ENCODE data around the gene SNX1.

DNA sequence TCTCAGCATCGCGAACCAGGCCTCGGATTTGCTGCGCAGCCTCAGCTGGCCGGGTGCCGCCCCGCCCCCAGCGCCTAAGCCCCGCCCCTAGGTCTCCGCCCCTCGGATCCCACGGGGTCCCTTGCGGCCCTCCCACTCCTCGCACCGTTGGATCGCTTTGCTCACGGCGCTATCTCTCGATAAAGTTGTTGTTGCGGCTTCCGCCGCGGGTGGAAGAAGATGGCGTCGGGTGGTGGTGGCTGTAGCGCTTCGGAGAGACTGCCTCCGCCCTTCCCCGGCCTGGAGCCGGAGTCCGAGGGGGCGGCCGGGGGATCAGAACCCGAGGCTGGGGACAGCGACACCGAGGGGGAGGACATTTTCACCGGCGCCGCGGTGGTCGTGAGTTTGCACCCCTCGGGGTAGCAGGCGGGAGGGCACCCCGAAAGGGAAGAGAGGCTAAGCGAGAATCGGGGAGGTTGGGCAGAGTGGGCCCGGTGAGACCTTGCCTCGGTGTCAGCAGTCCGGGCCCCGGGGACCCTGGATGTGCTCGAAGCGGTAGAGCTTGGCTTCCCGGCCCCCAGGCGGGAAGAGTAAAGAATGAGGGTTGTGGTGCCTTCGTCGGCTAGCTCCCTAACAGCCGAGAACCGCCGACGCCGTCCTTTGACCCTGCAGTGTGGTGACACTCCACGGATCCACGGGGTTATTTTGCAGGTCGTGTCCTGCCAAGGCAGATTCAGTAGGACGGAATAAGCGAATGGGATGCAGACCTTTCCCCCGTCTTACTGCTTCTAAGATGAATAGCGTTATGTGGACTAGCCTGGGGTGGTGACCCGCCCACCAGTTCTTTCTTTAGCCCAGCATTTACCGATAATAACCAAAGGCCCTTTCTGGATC lies at the start of gene SNX1:
- TF ChIP-seq, protein P1, sequence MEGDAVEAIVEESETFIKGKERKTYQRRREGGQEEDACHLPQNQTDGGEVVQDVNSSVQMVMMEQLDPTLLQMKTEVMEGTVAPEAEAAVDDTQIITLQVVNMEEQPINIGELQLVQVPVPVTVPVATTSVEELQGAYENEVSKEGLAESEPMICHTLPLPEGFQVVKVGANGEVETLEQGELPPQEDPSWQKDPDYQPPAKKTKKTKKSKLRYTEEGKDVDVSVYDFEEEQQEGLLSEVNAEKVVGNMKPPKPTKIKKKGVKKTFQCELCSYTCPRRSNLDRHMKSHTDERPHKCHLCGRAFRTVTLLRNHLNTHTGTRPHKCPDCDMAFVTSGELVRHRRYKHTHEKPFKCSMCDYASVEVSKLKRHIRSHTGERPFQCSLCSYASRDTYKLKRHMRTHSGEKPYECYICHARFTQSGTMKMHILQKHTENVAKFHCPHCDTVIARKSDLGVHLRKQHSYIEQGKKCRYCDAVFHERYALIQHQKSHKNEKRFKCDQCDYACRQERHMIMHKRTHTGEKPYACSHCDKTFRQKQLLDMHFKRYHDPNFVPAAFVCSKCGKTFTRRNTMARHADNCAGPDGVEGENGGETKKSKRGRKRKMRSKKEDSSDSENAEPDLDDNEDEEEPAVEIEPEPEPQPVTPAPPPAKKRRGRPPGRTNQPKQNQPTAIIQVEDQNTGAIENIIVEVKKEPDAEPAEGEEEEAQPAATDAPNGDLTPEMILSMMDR (conservative IDR thresholded peaks at IDR 0.05 in 1 of 2, IDR thresholded peaks at IDR 0.05 in 1 of 2; ENCODE audit: low read depth in 1 of 2, low read length in 2 of 2), result no peak
- TF ChIP-seq EZH2 (IDR thresholded peaks at IDR 0.05; ENCODE audit: low read length, missing control alignments), result no peak
